H1 (cell line): Measurements from ENCODE around the gene PPP1R2B. TPM values are rescaled to one million over a fixed set of nuclear protein-coding genes. Genes with fewer than 3 reads are reported as not detected.

Source experiments
- CTCF ChIA-PET: fragments of 300-600 bp; sonication (Branson Sonifier 250); formaldehyde crosslinking; loops from one replicate; lab custom pipeline; 2021; ENCODE audit not compliant: partially characterized antibody; lab: Charles Lee
- POLR2A ChIA-PET: fragments of 300-600 bp; sonication (Branson Sonifier 250); formaldehyde crosslinking; loops from one replicate; lab custom pipeline; 2021; ENCODE audit warnings: inconsistent platforms; ENCODE audit not compliant: partially characterized antibody; lab: Charles Lee
- DNase-seq, 2 experiments: peaks; one replicate each; pipeline versions ENCODE4 v3.0.0 to v3.0.0-alpha.2; 2010 to 2022; ENCODE audit warnings: low spot score in 2 of 2, low read depth in 1 of 2, mixed read lengths in 1 of 2
- FAIRE-seq: peaks from 2 replicates; lab custom pipeline; 2011; peaks lifted over from hg19 to GRCh38; lab: Jason Lieb, UNC
- H2AFZ ChIP-seq: 2 replicates; pipeline ENCODE4 v1.8.1; 2012; ENCODE audit warnings: low read length, inconsistent platforms
- H2AK5ac ChIP-seq: 2 replicates; pipeline ENCODE4 v1.6.1; 2013; ENCODE audit warnings: low read depth, low read length
- H2BK120ac ChIP-seq: replicated peaks from 2 replicates; pipeline ENCODE3; 2013; ENCODE audit warnings: low read depth, low read length, inconsistent platforms
- H2BK12ac ChIP-seq: 2 replicates; pipeline ENCODE4 v1.6.1; 2013; ENCODE audit warnings: low read depth, low read length
- H2BK15ac ChIP-seq: 2 replicates; pipeline ENCODE4 v1.6.1; 2013; ENCODE audit warnings: low read length
- H2BK20ac ChIP-seq: 2 replicates; pipeline ENCODE4 v1.6.1; 2013; ENCODE audit warnings: low read length
- H2BK5ac ChIP-seq: 2 replicates; pipeline ENCODE4 v1.6.1; 2013; ENCODE audit warnings: low read depth, low read length
- H3K14ac ChIP-seq: 2 replicates; pipeline ENCODE4 v1.6.1; 2013; ENCODE audit warnings: inconsistent platforms; ENCODE audit not compliant: insufficient read length
- H3K18ac ChIP-seq: 2 replicates; pipeline ENCODE4 v1.6.1; 2013; ENCODE audit warnings: low read length; ENCODE audit errors: extremely low read depth
- H3K23ac ChIP-seq: 2 replicates; pipeline ENCODE4 v1.6.1; 2013; ENCODE audit warnings: inconsistent platforms; ENCODE audit not compliant: insufficient read length
- H3K23me2 ChIP-seq: 2 replicates; pipeline ENCODE4 v1.6.1; 2013; ENCODE audit warnings: low read depth, low read length
- H3K27ac ChIP-seq: 2 replicates; pipeline ENCODE4 v1.6.1; 2011; ENCODE audit warnings: low read depth, low read length, inconsistent platforms
- H3K27me3 ChIP-seq, 4 experiments: replicated peaks in 1 of 4; 1 replicate in 1 of 4; 2 replicates in 3 of 4; pipeline versions ENCODE4 v1.6.1 to v1.8.1; 2011 to 2013; ENCODE audit warnings: low read length in 3 of 4, mild to moderate bottlenecking in 3 of 4, inconsistent platforms in 2 of 4, mixed read lengths in 2 of 4, moderate library complexity in 1 of 4; ENCODE audit not compliant: control insufficient read depth in 3 of 4, insufficient read depth in 3 of 4; ENCODE audit errors: extremely low read depth in 1 of 4
- H3K36me3 ChIP-seq, 4 experiments: 2 replicates each; pipeline versions ENCODE4 v1.6.1 to v1.8.1; 2011 to 2013; ENCODE audit warnings: mild to moderate bottlenecking in 4 of 4, low read length in 3 of 4, moderate library complexity in 2 of 4, control low read depth in 1 of 4, inconsistent platforms in 1 of 4; ENCODE audit not compliant: insufficient read depth in 4 of 4, control insufficient read depth in 2 of 4
- H3K4ac ChIP-seq: replicated peaks from 2 replicates; pipeline ENCODE3; 2013; ENCODE audit warnings: low read length, low read depth, mixed read lengths, inconsistent platforms; ENCODE audit not compliant: insufficient read length
- H3K4me1 ChIP-seq, 4 experiments: replicated peaks in 1 of 4; 1 replicate in 1 of 4; 2 replicates in 3 of 4; pipeline versions ENCODE4 v1.6.1 to v1.8.1; 2011 to 2013; ENCODE audit warnings: low read length in 3 of 4, inconsistent platforms in 2 of 4, mixed read lengths in 1 of 4; ENCODE audit not compliant: insufficient read depth in 4 of 4, control insufficient read depth in 3 of 4
- H3K4me2 ChIP-seq, 2 experiments: 2 replicates each; pipeline versions ENCODE4 v1.6.1 to v1.8.1; 2011 to 2013; ENCODE audit warnings: low read depth in 2 of 2, low read length in 2 of 2, control low read depth in 1 of 2, inconsistent platforms in 1 of 2, mild to moderate bottlenecking in 1 of 2; ENCODE audit not compliant: insufficient read depth in 1 of 2
- H3K4me3 ChIP-seq, 4 experiments: fragments of 200-600, 300-600 bp in 1 of 4; sonication (generic), shearing (Covaris generic), sonication (Bioruptor Twin) in 1 of 4; 2 replicates each; pipeline versions ENCODE4 v1.5.1 to v1.8.1; 2011 to 2016; ENCODE audit warnings: low read length in 4 of 4, low read depth in 3 of 4, control low read depth in 2 of 4, inconsistent platforms in 2 of 4, mild to moderate bottlenecking in 2 of 4, mixed read lengths in 1 of 4, moderate library complexity in 1 of 4; ENCODE audit not compliant: insufficient read depth in 2 of 4; ENCODE audit errors: extremely low read depth in 1 of 4
- H3K56ac ChIP-seq: replicated peaks from 2 replicates; pipeline ENCODE3; 2013; ENCODE audit warnings: low read depth, mild to moderate bottlenecking, mixed read lengths, low read length, inconsistent platforms; ENCODE audit not compliant: insufficient read length
- H3K79me1 ChIP-seq: 2 replicates; pipeline ENCODE4 v1.6.1; 2013; ENCODE audit warnings: low read depth, low read length, control low read depth
- H3K79me2 ChIP-seq, 2 experiments: 2 replicates each; pipeline versions ENCODE4 v1.6.1 to v1.8.1; 2012 to 2013; ENCODE audit warnings: low read length in 2 of 2, mild to moderate bottlenecking in 2 of 2, inconsistent platforms in 1 of 2; ENCODE audit not compliant: insufficient read depth in 2 of 2, control insufficient read depth in 1 of 2
- H3K9ac ChIP-seq, 4 experiments: replicated peaks in 1 of 4; 1 replicate in 1 of 4; 2 replicates in 3 of 4; pipeline versions ENCODE4 v1.6.1 to v1.8.1; 2011 to 2013; ENCODE audit warnings: low read depth in 3 of 4, low read length in 3 of 4, control low read depth in 2 of 4, mild to moderate bottlenecking in 2 of 4, moderate library complexity in 2 of 4, inconsistent platforms in 1 of 4; ENCODE audit errors: extremely low read depth in 1 of 4
- H3K9me3 ChIP-seq, 2 experiments: 2 replicates each; pipeline versions ENCODE4 v1.6.1 to v1.8.1; 2012 to 2013; ENCODE audit warnings: mild to moderate bottlenecking in 2 of 2, moderate library complexity in 2 of 2, control low read depth in 1 of 2, inconsistent platforms in 1 of 2, low read depth in 1 of 2, low read length in 1 of 2, mixed read lengths in 1 of 2; ENCODE audit not compliant: insufficient read depth in 2 of 2
- H4K20me1 ChIP-seq, 2 experiments: replicated peaks in 1 of 2; 2 replicates each; pipeline versions ENCODE3 to v1.8.1; 2011 to 2013; ENCODE audit warnings: inconsistent platforms in 2 of 2, low read length in 2 of 2, mild to moderate bottlenecking in 1 of 2; ENCODE audit not compliant: insufficient read depth in 2 of 2, control insufficient read depth in 1 of 2
- H4K5ac ChIP-seq: 2 replicates; pipeline ENCODE4 v1.6.1; 2013; ENCODE audit warnings: low read length, low read depth, mixed read lengths, inconsistent platforms; ENCODE audit not compliant: insufficient read length
- H4K8ac ChIP-seq: 2 replicates; pipeline ENCODE4 v1.8.0; 2013; ENCODE audit warnings: mild to moderate bottlenecking, moderate library complexity, low read length, inconsistent platforms; ENCODE audit not compliant: insufficient read depth; ENCODE audit errors: extremely low read depth
- H4K91ac ChIP-seq: replicated peaks from 2 replicates; pipeline ENCODE3; 2013; ENCODE audit warnings: low read length, mixed read lengths, inconsistent platforms; ENCODE audit not compliant: insufficient read length
- BACH1 ChIP-seq: IDR thresholded peaks from 2 replicates; pipeline ENCODE4 v1.6.1; 2012; ENCODE audit warnings: low read length, improper control_type of control experiment
- CHD1 ChIP-seq: IDR thresholded peaks from 2 replicates; pipeline ENCODE4 v1.6.1; 2012; ENCODE audit warnings: low read depth, low read length, improper control_type of control experiment
- CREB1 ChIP-seq: IDR thresholded peaks from 2 replicates; pipeline ENCODE4 v1.6.1; 2012; ENCODE audit warnings: inconsistent platforms
- E2F6 ChIP-seq: IDR thresholded peaks from 2 replicates; pipeline ENCODE4 v1.6.1; 2012; ENCODE audit warnings: inconsistent platforms
- HDAC6 ChIP-seq: IDR thresholded peaks from one replicate; pipeline ENCODE4 v1.7.1; 2012; ENCODE audit warnings: low read depth, mild to moderate bottlenecking, inconsistent platforms, low read length, moderate library complexity
- JUND ChIP-seq: IDR thresholded peaks from 2 replicates; pipeline ENCODE4 v1.6.1; 2011; ENCODE audit warnings: mild to moderate bottlenecking, improper control_type of control experiment, low read length
- KDM4A ChIP-seq: IDR thresholded peaks from one replicate; pipeline ENCODE4 v1.7.1; 2012; ENCODE audit warnings: low read depth, mild to moderate bottlenecking, moderate library complexity, low read length, inconsistent platforms; ENCODE audit not compliant: severe bottlenecking
- NRF1 ChIP-seq: IDR thresholded peaks from 2 replicates; pipeline ENCODE4 v1.6.1; 2011; ENCODE audit warnings: mild to moderate bottlenecking, low read depth, low read length, improper control_type of control experiment
- PHF8 ChIP-seq: fragments of 200-600 bp; sonication (generic); conservative IDR thresholded peaks from 2 replicates; pipeline ENCODE4 v1.7.1; 2012; ENCODE audit warnings: low read depth, mild to moderate bottlenecking, inconsistent platforms, low read length, moderate library complexity
- RAD21 ChIP-seq, 2 experiments: IDR thresholded peaks in 1 of 2; conservative IDR thresholded peaks in 1 of 2; 2 replicates each; pipeline ENCODE4 v1.6.1; 2011; ENCODE audit warnings: low read depth in 2 of 2, low read length in 2 of 2, improper control_type of control experiment in 1 of 2, inconsistent platforms in 1 of 2, mild to moderate bottlenecking in 1 of 2, moderate library complexity in 1 of 2
- RXRA ChIP-seq: IDR thresholded peaks from 2 replicates; pipeline ENCODE4 v1.6.1; 2011; ENCODE audit warnings: low read depth, mild to moderate bottlenecking, low read length, moderate library complexity; ENCODE audit not compliant: insufficient read depth
- SIN3A ChIP-seq, 2 experiments: IDR thresholded peaks in 1 of 2; conservative IDR thresholded peaks in 1 of 2; 2 replicates each; pipeline ENCODE4 v1.6.1; 2011 to 2012; ENCODE audit warnings: low read length in 2 of 2, improper control_type of control experiment in 1 of 2, low read depth in 1 of 2, mild to moderate bottlenecking in 1 of 2
- SRF ChIP-seq: IDR thresholded peaks from 2 replicates; pipeline ENCODE4 v1.6.1; 2011; ENCODE audit warnings: mild to moderate bottlenecking, low read depth, low read length, moderate library complexity
- TAF1 ChIP-seq: IDR thresholded peaks from 2 replicates; pipeline ENCODE4 v1.6.1; 2011; ENCODE audit warnings: mild to moderate bottlenecking, low read depth, low read length
- WGBS, 2 experiments: shearing (Covaris generic) in 1 of 2; methylation state at CpG; one replicate each; pipeline versions ENCODE4 v1.1.6 to v1.1.7; 2013 to 2015; ENCODE audit warnings: low lambda C conversion rate in 2 of 2, mixed read lengths in 2 of 2, inconsistent platforms in 1 of 2, low coverage in 1 of 2, missing lambda C conversion rate in 1 of 2; ENCODE audit not compliant: insufficient replicate concordance in 2 of 2, insufficient coverage in 1 of 2, insufficient read length in 1 of 2; ENCODE audit errors: extremely low coverage in 1 of 2, missing lambda C conversion rate in 1 of 2; 5-methylcytosine and 5-hydroxymethylcytosine counted together
- polyA plus RNA-seq, 7 experiments: library from polyadenylated mRNA; depleted of rRNA in 3 of 7; stranded (reverse) in 5 of 7; unstranded in 2 of 7; fragments of >200 nt in 5 of 7; fragments of 200-250 nt in 2 of 7; gene quantifications; 1 replicate in 5 of 7; 2 replicates in 1 of 7; 4 replicates in 1 of 7; pipeline versions ENCODE4 v1.2.1 to v1.2.3, GENCODE V29; 2011 to 2013; ENCODE audit warnings: missing spikeins in 2 of 7, mixed read lengths in 2 of 7
- total RNA-seq: library from RNA; stranded (reverse); fragmentation: NEBNext Ultra II Directional; extraction: Animal tissue kit (Norgen Biotek cat#: 25700); gene quantifications from 2 replicates; pipeline ENCODE4 v1.2.1, GENCODE V29; 2021

Gene PPP1R2B
- total and polyA plus RNA-seq, 2 of the 8 experiments (the other 6 are each of a cell fraction or from before 2014, with no cell fraction given): not detected

GRCh38 chr5:156826150-156826549, 23.9 kb upstream of the PPP1R2B start:
- POLR2A ChIA-PET: no interaction called here
- H2AFZ ChIP-seq: peak overlapping the region; percentile 94
- no peak overlapping the region for H3K9ac ChIP-seq
- no peak overlapping the region for H4K5ac ChIP-seq
- no peak overlapping the region for H3K4me3 ChIP-seq
- H3K4me2 ChIP-seq: no peak overlapping the region
- no peaks in the 10 kb centered on the region for H3K4me1 ChIP-seq
- H2BK12ac ChIP-seq: no peak overlapping the region
- H3K23me2 ChIP-seq: no peaks in the 10 kb centered on the region; the same call in 1 of the 2 replicates
- H4K20me1 ChIP-seq: no peaks in the 10 kb centered on the region
- H3K23ac ChIP-seq: no peak overlapping the region
- H3K27me3 ChIP-seq: no peaks in the 10 kb centered on the region
- H3K79me2 ChIP-seq: no peaks in the 10 kb centered on the region
- no peak overlapping the region for H4K8ac ChIP-seq
- FAIRE-seq (no peak), DNase-seq (no peak)
- no peak overlapping the region for H3K56ac ChIP-seq
- no peaks in the 10 kb centered on the region for H3K36me3 ChIP-seq
- 90% methylated on average over 4 of the region's 4 CpGs; no CpG with 5 or more reads in 1 of the 2 experiments for WGBS, 2 experiments
- no peak overlapping the region for H2BK120ac ChIP-seq
- H2AK5ac ChIP-seq: no peak overlapping the region
- no peak overlapping the region for H2BK15ac ChIP-seq
- no peak overlapping the region for H3K18ac ChIP-seq
- H2BK5ac ChIP-seq: no peak overlapping the region
- CTCF ChIA-PET: interaction anchor here (1.2 kb wide), 1 partner anchor 306 kb away, joined by 3 read pairs; no protein-coding TSS in a partner anchor
- no peak overlapping the region for H3K14ac ChIP-seq
- no peak overlapping the region for H4K91ac ChIP-seq
- H3K9me3 ChIP-seq: no peaks in the 10 kb centered on the region
- no peaks in the 10 kb centered on the region for H3K79me1 ChIP-seq
- H2BK20ac ChIP-seq: no peak overlapping the region
- no peak overlapping the region for H3K27ac ChIP-seq
- H3K4ac ChIP-seq: no peak overlapping the region
- no peak for TF ChIP-seq E2F6
- no peak for TF ChIP-seq NRF1
- TF ChIP-seq SIN3A (conservative IDR thresholded peaks at IDR 0.05 in 1 of 2, IDR thresholded peaks at IDR 0.05 in 1 of 2; ENCODE audit: low read depth in 1 of 2, low read length in 2 of 2): no peak
- TF ChIP-seq RXRA: no peak
- TF ChIP-seq BACH1: no peak
- TF ChIP-seq HDAC6: no peak
- no peak for TF ChIP-seq PHF8
- TF ChIP-seq TAF1: no peak
- TF ChIP-seq CHD1: no peak
- no peak for TF ChIP-seq RAD21 (IDR thresholded peaks at IDR 0.05 in 1 of 2, conservative IDR thresholded peaks at IDR 0.05 in 1 of 2; ENCODE audit: low read depth in 2 of 2, low read length in 2 of 2)
- no peak for TF ChIP-seq CREB1
- TF ChIP-seq KDM4A: no peak
- no peak for TF ChIP-seq JUND
- TF ChIP-seq SRF: no peak
